ENCODE results near the gene RAB30.

Gene RAB30

DNA sequence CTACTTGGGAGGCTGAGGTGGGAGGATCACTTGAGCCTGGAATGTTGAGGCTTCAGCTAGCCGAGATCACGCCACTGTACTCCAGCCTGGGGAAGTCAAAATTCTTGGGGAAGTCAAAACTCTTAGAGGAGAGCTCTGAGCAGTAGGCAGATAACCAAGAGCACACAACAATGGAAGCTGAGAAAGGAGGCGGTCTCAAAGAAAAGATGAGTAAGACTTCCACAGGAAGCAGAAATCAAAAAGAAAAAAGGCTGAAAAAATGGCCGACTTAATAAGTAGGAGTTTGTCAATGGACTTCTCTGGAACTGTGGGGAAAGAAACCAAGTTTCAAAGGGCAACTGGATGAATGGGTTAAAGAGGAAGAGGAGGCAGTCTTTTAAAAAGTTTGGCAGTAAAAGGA, 32.1 kb downstream of the RAB30 start:
- DNase-seq (ENCODE audit: low read depth) = no peak

- no peak for DNase-seq (ENCODE audit: low read depth)
Observed at GRCh38 chr11:83037877-83038276, 33.8 kb downstream of the RAB30 start.

GRCh38 chr11:83036701-83037100, 35.0 kb downstream of the RAB30 start:
- DNase-seq (ENCODE audit: low read depth) = no peak

- no peak for DNase-seq (ENCODE audit: low read depth)
Observed at GRCh38 chr11:83035070-83035854, 36.4 kb downstream of the RAB30 start.

- DNase-seq (ENCODE audit: low read depth) = no peak
Observed at GRCh38 chr11:83034673-83035014, 37.1 kb downstream of the RAB30 start.

GRCh38 chr11:83033972-83034672, 37.6 kb downstream of the RAB30 start:
- peak; percentile 57 for DNase-seq (ENCODE audit: low read depth)

DNA sequence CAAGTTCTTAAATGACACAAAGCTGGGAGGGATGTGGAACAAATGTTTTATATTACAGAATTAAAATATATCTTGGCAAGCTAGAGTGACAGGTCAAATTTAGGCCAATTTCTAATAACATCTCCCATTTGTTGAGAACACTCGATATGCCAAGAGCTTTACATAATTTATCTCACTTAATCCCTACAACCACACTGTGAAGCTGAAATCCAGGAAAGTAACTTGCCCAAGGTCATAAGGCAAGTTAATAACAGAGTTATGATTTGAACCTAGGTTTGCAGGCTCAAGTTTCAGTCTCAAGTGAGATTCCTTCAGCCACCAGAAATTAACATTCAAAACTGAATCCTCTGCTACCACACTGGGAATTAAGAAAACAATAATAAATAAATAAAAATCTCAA, 38.3 kb downstream of the RAB30 start:
- DNase-seq (ENCODE audit: low read depth) = peak; percentile 50

- no peak for DNase-seq (ENCODE audit: low read depth)
Observed at GRCh38 chr11:83031127-83031526, 40.6 kb downstream of the RAB30 start.

GRCh38 chr11:83027794-83028193, 43.9 kb downstream of the RAB30 start:
- DNase-seq (ENCODE audit: low read depth) = no peak

DNA sequence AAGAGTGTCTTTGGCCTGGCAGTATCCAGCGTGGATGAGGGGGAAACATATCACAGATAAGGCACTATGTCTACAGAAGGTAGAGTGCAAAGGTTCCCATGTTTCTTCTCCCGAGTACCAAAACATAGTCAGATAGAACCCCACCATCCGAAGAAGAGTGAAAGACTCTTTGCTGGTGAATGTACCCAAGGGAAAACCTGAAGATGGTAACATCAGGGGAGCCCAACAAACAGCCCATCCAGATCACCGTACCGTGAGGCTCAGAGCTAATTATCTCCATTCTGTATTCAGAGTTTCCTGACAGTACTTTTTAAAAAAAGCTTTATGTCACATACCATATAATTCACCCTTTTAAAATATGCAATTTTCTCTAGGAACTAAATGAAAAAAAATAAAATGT, 44.4 kb downstream of the RAB30 start:
- no peak for DNase-seq (ENCODE audit: low read depth)

DNA sequence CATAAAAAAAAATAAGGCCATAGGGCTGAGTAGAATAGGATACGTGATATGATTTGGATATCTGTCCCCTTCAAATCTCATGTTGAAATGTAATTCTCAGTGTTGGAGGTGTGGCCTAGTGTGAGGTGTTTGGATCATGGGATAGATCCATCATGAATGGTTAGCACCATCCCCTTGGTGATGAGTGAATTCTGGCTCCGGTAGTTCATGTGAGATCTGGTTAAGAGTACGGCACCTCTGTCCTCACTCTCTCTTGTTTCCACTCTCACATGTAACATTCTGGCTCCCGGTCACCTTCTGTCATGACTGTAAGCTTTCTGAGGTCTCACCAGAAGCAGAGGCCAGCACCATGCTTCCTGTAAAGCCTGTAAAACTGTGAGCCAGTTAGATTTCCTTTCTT, 45.5 kb downstream of the RAB30 start:
- no peak for DNase-seq (ENCODE audit: low read depth)

GRCh38 chr11:83025267-83025704, 46.4 kb downstream of the RAB30 start:
- peak; percentile 55 for DNase-seq (ENCODE audit: low read depth)

DNA sequence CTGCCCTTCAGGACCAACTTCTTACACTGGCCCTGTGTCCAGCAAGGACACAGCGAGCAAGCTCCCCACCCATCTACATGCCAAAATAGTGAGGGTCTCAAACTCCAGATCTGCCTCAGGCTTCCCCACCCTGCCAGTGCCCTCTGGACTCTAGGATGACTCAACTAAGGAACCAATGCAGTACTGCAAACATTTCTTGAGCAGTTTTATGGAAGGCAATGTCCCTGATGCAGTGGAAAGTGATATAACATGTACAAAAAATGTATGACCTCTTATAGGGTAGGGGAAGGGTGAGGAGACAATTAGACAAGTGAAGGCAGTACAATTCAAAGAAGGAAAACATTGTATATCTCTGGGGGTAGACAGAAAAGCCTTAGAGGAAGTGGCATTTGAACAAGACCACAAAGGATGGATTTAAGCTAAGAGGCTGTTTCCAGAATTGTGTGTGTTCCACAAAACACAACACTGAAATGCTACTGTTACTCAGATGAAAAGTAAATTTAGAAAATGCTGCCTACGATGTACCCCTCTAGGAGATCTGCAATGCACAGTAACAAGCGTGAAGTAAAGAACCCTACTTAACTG, 47.3 kb downstream of the RAB30 start:
- DNase-seq (ENCODE audit: low read depth) = no peak

DNA sequence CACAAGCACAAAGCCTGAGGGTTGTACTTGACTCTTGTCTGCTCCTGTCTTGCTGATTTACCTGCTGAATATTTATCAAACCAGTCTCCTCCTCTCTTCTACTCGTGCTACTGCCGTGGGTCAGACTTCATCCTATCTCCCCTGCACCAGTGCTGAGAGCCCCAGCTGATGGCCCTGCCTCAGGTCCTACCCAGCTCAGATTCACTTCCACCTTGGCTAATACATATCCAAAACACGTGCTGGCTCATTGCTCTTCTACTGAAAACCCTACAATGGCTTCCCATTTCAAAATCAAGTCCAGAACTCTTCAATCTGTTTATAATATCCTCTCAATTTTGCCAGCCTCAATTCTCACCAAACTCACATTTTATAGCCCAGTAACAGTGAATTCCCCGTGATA, 48.3 kb downstream of the RAB30 start:
- DNase-seq (ENCODE audit: low read depth) = no peak

- DNase-seq (ENCODE audit: low read depth) = no peak
Observed at GRCh38 chr11:83021780-83022125, 49.9 kb downstream of the RAB30 start.

DNA sequence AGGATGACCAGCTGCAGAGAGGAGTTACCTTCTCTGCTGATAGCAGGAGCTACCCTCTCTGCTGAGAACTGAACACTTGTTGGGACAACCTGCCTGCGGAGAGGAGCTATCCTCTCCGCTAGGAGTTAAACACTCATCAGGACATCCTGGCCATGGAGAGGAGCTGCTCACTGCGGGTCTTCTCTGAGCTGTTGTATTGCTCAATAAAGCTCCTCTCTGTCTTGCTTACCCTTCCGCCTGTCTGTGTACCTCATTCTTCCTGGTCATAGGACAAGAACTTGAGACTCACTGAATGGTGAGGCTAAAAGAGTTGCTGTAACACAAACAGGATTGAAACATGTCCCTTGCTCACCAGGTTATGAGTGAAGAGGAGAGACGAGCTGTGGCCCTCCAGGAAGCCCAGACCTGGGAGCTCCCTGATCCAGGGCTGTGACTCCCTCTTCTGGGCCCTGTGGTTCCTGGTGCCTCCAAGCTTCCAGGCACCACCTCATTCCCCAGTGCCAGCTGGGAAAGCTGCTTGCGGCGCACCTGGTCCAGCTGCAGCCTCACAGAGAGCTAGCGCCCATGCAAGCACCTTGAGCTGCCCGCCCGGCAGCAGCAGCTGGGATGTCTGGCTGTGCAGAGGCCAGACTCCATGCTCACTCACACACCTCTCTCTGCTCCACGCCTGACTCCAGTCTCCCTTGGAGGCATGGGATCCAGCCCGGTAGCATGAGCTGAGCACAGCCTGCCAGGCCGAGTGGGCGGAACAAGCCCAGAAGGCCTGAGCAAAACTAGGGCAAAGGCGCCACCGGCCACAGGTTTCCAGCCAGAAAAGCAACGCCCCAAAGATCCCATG, 50.5 kb downstream of the RAB30 start:
- DNase-seq (ENCODE audit: low read depth) = no peak

DNA sequence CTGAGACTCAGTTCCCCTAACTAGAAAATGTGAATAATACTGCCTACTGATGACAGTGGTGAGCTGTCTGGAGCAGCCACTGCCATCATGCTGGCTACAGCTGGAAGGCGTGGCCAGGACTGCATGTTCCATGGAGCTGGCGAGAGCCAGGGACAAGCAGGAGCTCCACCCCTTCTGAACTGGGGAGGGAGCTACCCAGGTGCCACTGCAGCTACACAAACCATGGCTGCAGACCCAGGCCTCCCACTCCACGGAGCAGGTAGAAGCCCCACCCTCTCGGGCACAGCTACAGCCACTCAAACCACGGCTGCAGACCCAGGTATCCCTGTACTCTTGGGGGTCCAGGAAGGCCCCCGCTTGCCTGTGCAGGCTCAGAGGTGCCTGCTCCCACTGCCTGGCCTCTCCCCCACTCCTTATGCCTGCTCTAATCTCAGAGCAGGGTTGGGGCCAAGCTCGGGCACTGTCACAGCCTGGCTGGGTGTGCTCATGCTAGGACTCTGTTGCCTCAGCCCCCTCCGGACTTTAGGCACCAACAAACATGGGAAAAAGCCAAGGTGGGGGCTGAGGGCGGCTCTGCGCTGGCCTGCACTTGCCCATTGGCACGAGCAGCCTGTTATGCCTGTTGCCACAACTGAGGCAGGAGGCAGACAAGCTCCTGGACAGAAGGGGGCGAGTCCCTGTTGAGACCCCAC, 51.7 kb downstream of the RAB30 start:
- DNase-seq (ENCODE audit: low read depth) = no peak

- no peak for DNase-seq (ENCODE audit: low read depth)
Observed at GRCh38 chr11:83014951-83015350, 56.7 kb downstream of the RAB30 start.

DNA sequence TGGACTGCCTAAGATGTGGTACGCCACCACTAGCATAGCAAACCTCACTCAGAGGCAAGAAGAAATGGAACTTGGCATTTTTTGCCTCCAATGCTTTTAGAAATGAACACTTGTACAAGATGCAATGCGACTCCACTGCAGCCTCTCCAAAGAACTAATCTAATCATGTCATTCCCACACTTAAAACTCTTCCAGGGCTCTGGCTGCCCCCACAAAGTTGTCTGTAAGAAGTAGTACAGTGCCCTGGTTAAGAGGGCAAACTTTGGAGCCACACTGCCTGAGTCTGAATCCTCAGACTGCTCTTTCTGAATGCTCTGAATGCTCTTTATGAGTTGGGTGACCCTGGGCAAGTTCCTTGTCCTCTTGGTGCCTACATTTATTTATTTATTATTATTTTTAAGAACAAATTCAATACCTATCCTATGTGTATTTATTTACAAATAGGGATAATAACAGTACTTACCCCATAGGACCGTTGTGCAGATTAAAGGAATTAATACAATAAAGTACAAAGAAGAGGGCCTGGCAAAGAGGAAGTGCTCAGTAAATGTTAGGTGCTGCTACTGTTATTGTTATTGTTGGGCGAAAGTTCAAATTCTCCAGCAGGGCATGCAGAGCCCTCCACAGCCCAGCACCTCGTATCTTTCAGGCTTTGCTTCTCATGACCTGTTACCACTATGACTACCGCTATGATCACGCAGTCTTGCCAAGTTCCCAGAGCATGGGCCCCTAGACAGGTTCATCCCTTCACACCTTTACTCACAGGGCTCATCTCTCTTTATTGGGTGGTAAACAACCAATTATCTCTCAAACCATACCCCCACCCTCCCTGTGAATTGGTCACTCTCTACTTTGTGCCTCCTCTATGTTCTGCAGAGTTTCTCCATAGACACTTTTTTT, 59.3 kb downstream of the RAB30 start:
- no peak for DNase-seq (ENCODE audit: low read depth)

- DNase-seq (ENCODE audit: low read depth) = no peak
Observed at GRCh38 chr11:83011333-83012167, 60.1 kb downstream of the RAB30 start.
